ENCODE results near the gene SLC35E4.
"Not testable (repeated sequence)": the region's sequence is repeated elsewhere in the genome, so short reads cannot be mapped to it uniquely, and the experiment has no call there.

Gene SLC35E4

GRCh38 chr22:30635273-30636225 lies at the start of gene SLC35E4:
Gene SLC35E4 (plus strand): TSS chr22:30635781. CDS start chr22:30636451, 670 bp downstream.
- FAIRE-seq (no peak), DNase-seq (ENCODE audit: low spot score) (peak; percentile 77)

GRCh38 chr22:30586414-30586813 lies 49.2 kb upstream of the SLC35E4 start:
- FAIRE-seq (no peak), DNase-seq (ENCODE audit: low spot score) (no peak)

- DNase-seq (ENCODE audit: low spot score) = peak; percentile 10
- FAIRE-seq = no peak
These were observed 44.4 kb upstream of the SLC35E4 start for GRCh38 chr22:30591191-30591587.

GRCh38 chr22:30591588-30592359 lies 43.8 kb upstream of the SLC35E4 start, which contains the start of gene PES1:
Gene PES1 (minus strand): TSS chr22:30591910. CDS start chr22:30591833, 77 bp downstream.
- FAIRE-seq (peak; percentile 89), DNase-seq (ENCODE audit: low spot score) (peak; percentile 96)

- FAIRE-seq = not testable (repeated sequence)
These were observed 43.2 kb upstream of the SLC35E4 start for GRCh38 chr22:30592360-30592713.

GRCh38 chr22:30596199-30596598 lies 39.4 kb upstream of the SLC35E4 start:
- FAIRE-seq (no peak), DNase-seq (ENCODE audit: low spot score) (no peak)

More at GRCh38 chr22:30592360-30592713, 43.2 kb upstream of the SLC35E4 start:
- DNase-seq (ENCODE audit: low spot score) = not testable (repeated sequence)

GRCh38 chr22:30596886-30597285 lies 38.7 kb upstream of the SLC35E4 start:
- DNase-seq (ENCODE audit: low spot score) (no peak), FAIRE-seq (no peak)

GRCh38 chr22:30598986-30599385 lies 36.6 kb upstream of the SLC35E4 start:
- no peak for FAIRE-seq

GRCh38 chr22:30600921-30601320 lies 34.7 kb upstream of the SLC35E4 start:
- FAIRE-seq (no peak), DNase-seq (ENCODE audit: low spot score) (no peak)

More at GRCh38 chr22:30598986-30599385, 36.6 kb upstream of the SLC35E4 start:
- DNase-seq (ENCODE audit: low spot score) = no peak

- FAIRE-seq (no peak), DNase-seq (ENCODE audit: low spot score) (no peak)
These were observed 34.1 kb upstream of the SLC35E4 start for GRCh38 chr22:30601464-30601863.

GRCh38 chr22:30602049-30602448 lies 33.5 kb upstream of the SLC35E4 start:
- FAIRE-seq = no peak
- DNase-seq (ENCODE audit: low spot score) = peak; percentile 44

GRCh38 chr22:30603801-30604200 lies 31.8 kb upstream of the SLC35E4 start:
- no peak for DNase-seq (ENCODE audit: low spot score)
- FAIRE-seq = no peak

- DNase-seq (ENCODE audit: low spot score) (no peak), FAIRE-seq (no peak)
These were observed 30.9 kb upstream of the SLC35E4 start for GRCh38 chr22:30604723-30605122.

- FAIRE-seq = no peak
- peak; percentile 19 for DNase-seq (ENCODE audit: low spot score)
These were observed 30.0 kb upstream of the SLC35E4 start for GRCh38 chr22:30605449-30606110.

- peak; percentile 75 for DNase-seq (ENCODE audit: low spot score)
These were observed 28.9 kb upstream of the SLC35E4 start, which contains the start of gene TCN2 for GRCh38 chr22:30606455-30607299. Gene TCN2 (plus strand): TSS chr22:30607174. CDS start chr22:30607332, 158 bp downstream.

GRCh38 chr22:30607300-30607930 lies 28.2 kb upstream of the SLC35E4 start:
- no peak for DNase-seq (ENCODE audit: low spot score)
- no peak for FAIRE-seq

More at GRCh38 chr22:30606455-30607299, 28.9 kb upstream of the SLC35E4 start, which contains the start of gene TCN2:
- FAIRE-seq = peak; percentile 72

GRCh38 chr22:30607939-30608338 lies 27.6 kb upstream of the SLC35E4 start:
- DNase-seq (ENCODE audit: low spot score) = no peak
- FAIRE-seq = no peak

- DNase-seq (ENCODE audit: low spot score) (peak; percentile 90), FAIRE-seq (peak; percentile 89)
These were observed 26.1 kb upstream of the SLC35E4 start for GRCh38 chr22:30609260-30610185.

GRCh38 chr22:30610299-30610698 lies 25.3 kb upstream of the SLC35E4 start:
- FAIRE-seq = no peak

More at GRCh38 chr22:30610299-30610698, 25.3 kb upstream of the SLC35E4 start:
- DNase-seq (ENCODE audit: low spot score) = no peak
